HepG2 (cell line): Measurements from ENCODE around the gene YIF1B. TPM values are rescaled to one million over a fixed set of nuclear protein-coding genes. Genes with fewer than 3 reads are reported as not detected.
A peak's percentile ranks its signal among the peaks of the same experiment; 100 is the strongest.

ENCODE experiments used
- CCDC6 ChIP-seq: sonication (generic); formaldehyde crosslinking; IDR thresholded peaks from 2 replicates; pipeline ENCODE4 v1.8.1; 2022; ENCODE audit warnings: mild to moderate bottlenecking, missing genetic modification reagents, moderate library complexity
- GATAD1 ChIP-seq: IDR thresholded peaks from 2 replicates; pipeline ENCODE4 v1.6.1; 2016; ENCODE audit warnings: missing genetic modification reagents, missing compliant biosample characterization
- HIC2 ChIP-seq: sonication (generic); formaldehyde crosslinking; IDR thresholded peaks from 2 replicates; pipeline ENCODE4 v1.9.0; 2022; ENCODE audit warnings: low read depth, missing genetic modification reagents
- IKZF1 ChIP-seq: fragments of 450-650 bp; IDR thresholded peaks from 2 replicates; pipeline ENCODE4 v1.7.1; 2016
- KDM3A ChIP-seq: IDR thresholded peaks from 2 replicates; pipeline ENCODE4 v1.6.1; 2018; ENCODE audit warnings: low read depth, missing compliant biosample characterization
- MBD4 ChIP-seq: IDR thresholded peaks from 2 replicates; pipeline ENCODE4 v1.6.1; 2012; ENCODE audit warnings: low read length, inconsistent platforms, borderline replicate concordance
- MTF1 ChIP-seq: sonication (generic); formaldehyde crosslinking; IDR thresholded peaks from 2 replicates; pipeline ENCODE4 v1.5.0; 2020; ENCODE audit warnings: missing genetic modification reagents
- MXD1 ChIP-seq: sonication (generic); formaldehyde crosslinking; IDR thresholded peaks from 2 replicates; pipeline ENCODE4 v1.4.0; 2020; ENCODE audit warnings: mild to moderate bottlenecking, missing genetic modification reagents
- POLR2A ChIP-seq, 2 experiments: IDR thresholded peaks; 2 replicates each; pipeline ENCODE4 v1.6.1; 2011; ENCODE audit warnings: low read depth in 2 of 2, low read length in 2 of 2, mild to moderate bottlenecking in 1 of 2, moderate library complexity in 1 of 2; ENCODE audit not compliant: insufficient read depth in 1 of 2
- RELA ChIP-seq: sonication (generic); formaldehyde crosslinking; IDR thresholded peaks from 2 replicates; pipeline ENCODE4 v1.4.0; 2020; ENCODE audit warnings: missing genetic modification reagents
- SAP130 ChIP-seq: IDR thresholded peaks from 2 replicates; pipeline ENCODE4 v1.6.1; 2016; ENCODE audit warnings: low read depth
- ZBTB46 ChIP-seq: sonication (generic); formaldehyde crosslinking; IDR thresholded peaks from 2 replicates; pipeline ENCODE4 v1.4.0; 2020; ENCODE audit warnings: mild to moderate bottlenecking, missing genetic modification reagents, borderline replicate concordance
- ZFP62 ChIP-seq: sonication (generic); formaldehyde crosslinking; IDR thresholded peaks from 2 replicates; pipeline ENCODE4 v1.4.0; 2020; ENCODE audit warnings: missing genetic modification reagents
- ZNF251 ChIP-seq: sonication (generic); formaldehyde crosslinking; IDR thresholded peaks from 2 replicates; pipeline ENCODE4 v1.9.0; 2021; ENCODE audit warnings: mild to moderate bottlenecking, missing genetic modification reagents
- ZNF253 ChIP-seq: sonication (generic); formaldehyde crosslinking; IDR thresholded peaks from 2 replicates; pipeline ENCODE4 v1.8.0; 2022; ENCODE audit warnings: mild to moderate bottlenecking, missing genetic modification reagents, borderline replicate concordance
- ZNF383 ChIP-seq: sonication (generic); formaldehyde crosslinking; IDR thresholded peaks from 2 replicates; pipeline ENCODE4 v1.4.0; 2020; ENCODE audit warnings: missing genetic modification reagents, mild to moderate bottlenecking, borderline replicate concordance
- ZNF503 ChIP-seq: sonication (generic); formaldehyde crosslinking; IDR thresholded peaks from 2 replicates; pipeline ENCODE4 v1.4.0; 2020; ENCODE audit warnings: missing genetic modification reagents
- ZNF543 ChIP-seq: sonication (generic); formaldehyde crosslinking; IDR thresholded peaks from 2 replicates; pipeline ENCODE4 v1.4.0; 2020; ENCODE audit warnings: mild to moderate bottlenecking, missing genetic modification reagents
- ZNF552 ChIP-seq: sonication (generic); formaldehyde crosslinking; IDR thresholded peaks from 2 replicates; pipeline ENCODE4 v1.9.0; 2022; ENCODE audit warnings: missing genetic modification reagents, mild to moderate bottlenecking, borderline replicate concordance
- ZNF652 ChIP-seq: IDR thresholded peaks from 2 replicates; pipeline ENCODE4 v1.6.1; 2016; ENCODE audit warnings: low read depth, borderline replicate concordance
- ZNF672 ChIP-seq: sonication (generic); formaldehyde crosslinking; IDR thresholded peaks from 2 replicates; pipeline ENCODE4 v1.8.1; 2022; ENCODE audit warnings: missing genetic modification reagents
- ZNF713 ChIP-seq: sonication (generic); formaldehyde crosslinking; IDR thresholded peaks from 2 replicates; pipeline ENCODE4 v1.4.0; 2020; ENCODE audit warnings: mild to moderate bottlenecking, missing genetic modification reagents
- ZNF737 ChIP-seq: sonication (generic); formaldehyde crosslinking; IDR thresholded peaks from 2 replicates; pipeline ENCODE4 v1.5.0; 2020; ENCODE audit warnings: missing genetic modification reagents, mild to moderate bottlenecking, borderline replicate concordance
- ZUFSP ChIP-seq: sonication (generic); formaldehyde crosslinking; IDR thresholded peaks from 2 replicates; pipeline ENCODE4 v1.9.0; 2021; ENCODE audit warnings: missing genetic modification reagents, mild to moderate bottlenecking, borderline replicate concordance
- polyA plus RNA-seq, 8 experiments: library from polyadenylated mRNA; depleted of rRNA in 3 of 8; stranded (reverse) in 7 of 8; unstranded in 1 of 8; fragments of >200 nt; fragmentation: Illumina TruSeq in 4 of 8; extraction: Trizol in 4 of 8; gene quantifications; 2 replicates each; pipeline versions ENCODE4 v1.2.1 to v1.2.3, GENCODE V29; 2011 to 2016; ENCODE audit warnings: low read depth in 4 of 8, missing spikeins in 1 of 8, mixed read lengths in 1 of 8; ENCODE audit not compliant: insufficient read depth in 1 of 8
- total RNA-seq, 5 experiments: library from RNA; depleted of rRNA; stranded (reverse); fragments of >200 nt; fragmentation: Illumina TruSeq; extraction: Trizol; gene quantifications; 2 replicates each; pipeline ENCODE4 v1.2.3, GENCODE V29; 2016; ENCODE audit warnings: low read depth in 1 of 5

YIF1B gene
- total and polyA plus RNA-seq, 2 of the 13 experiments (the other 11 are each of a cell fraction or from before 2014, with no cell fraction given): 41.4 to 85.2 TPM

GRCh38 chr19:38315657-38316476, at the start of gene YIF1B (continued):
- no peak for TF ChIP-seq CCDC6
- peak; percentile 84 for TF ChIP-seq SAP130 (CRISPR knock-in tag)
- TF ChIP-seq ZNF503: no peak
- TF ChIP-seq ZNF672 (CRISPR knock-in tag): no peak
- TF ChIP-seq KDM3A: no peak
- no peak for TF ChIP-seq HIC2 (CRISPR knock-in tag)
- no peak for TF ChIP-seq ZFP62 (CRISPR knock-in tag)
- no peak for TF ChIP-seq MXD1 (CRISPR knock-in tag)
- TF ChIP-seq ZNF713 (CRISPR knock-in tag): no peak
- peak; percentile 26 to 56; a peak in 2 of 4 replicates for TF ChIP-seq POLR2A (IDR thresholded peaks at IDR 0.05; ENCODE audit: insufficient read depth in 1 of 2, low read depth in 2 of 2, low read length in 2 of 2)
- no peak for TF ChIP-seq MTF1 (CRISPR knock-in tag)
- TF ChIP-seq ZNF552 (CRISPR knock-in tag): no peak
- TF ChIP-seq ZNF253: no peak
- TF ChIP-seq ZNF543 (CRISPR knock-in tag): no peak
- TF ChIP-seq ZUFSP (CRISPR knock-in tag): no peak
- TF ChIP-seq ZNF652: no peak
- TF ChIP-seq GATAD1 (CRISPR knock-in tag): peak; percentile 16
- no peak for TF ChIP-seq MBD4
- TF ChIP-seq ZBTB46 (CRISPR knock-in tag): no peak
- TF ChIP-seq RELA: no peak
- no peak for TF ChIP-seq ZNF737 (CRISPR knock-in tag)
- TF ChIP-seq IKZF1: no peak
- no peak for TF ChIP-seq ZNF383 (CRISPR knock-in tag)
- no peak for TF ChIP-seq ZNF251 (CRISPR knock-in tag)
